Thyroid gland (tissue), 4 donors: ENCODE measurements around the gene COL9A1. TPM values are rescaled to one million over a fixed set of nuclear protein-coding genes. Genes with fewer than 3 reads are reported as not detected.

Experiments
- DNase-seq, 2 donors: peaks; one replicate each; pipeline ENCODE4 v3.0.0-alpha.2; 2019
- H3K27ac ChIP-seq, 3 donors: fragments of 200-600 bp; sonication (generic); 1 replicate in 2 of 3; 2 replicates in 1 of 3; pipeline ENCODE4 v1.5.1; 2016 to 2019; ENCODE audit warnings: mild to moderate bottlenecking in 1 of 3, moderate library complexity in 1 of 3
- H3K27me3 ChIP-seq: fragments of 200-600 bp; sonication (generic); one replicate; pipeline ENCODE4 v1.5.1; 2019
- H3K36me3 ChIP-seq, 2 donors: fragments of 200-600 bp; sonication (generic); one replicate each; pipeline ENCODE4 v1.5.1; 2016 to 2019
- H3K4me1 ChIP-seq, 2 donors: fragments of 200-600 bp; sonication (generic); one replicate each; pipeline ENCODE4 v1.5.1; 2017 to 2019
- H3K4me3 ChIP-seq, 3 donors: fragments of 200-600 bp; sonication (generic); replicated peaks in 1 of 3; 1 replicate in 2 of 3; 2 replicates in 1 of 3; pipeline ENCODE4 v1.5.1; 2016; ENCODE audit warnings: mild to moderate bottlenecking in 1 of 3
- H3K9me3 ChIP-seq: fragments of 200-600 bp; sonication (generic); one replicate; pipeline ENCODE4 v1.5.1; 2017
- CTCF ChIP-seq, 6 experiments: fragments of 200-600 bp in 3 of 6; fragments of 450-650 bp in 3 of 6; sonication (generic) in 3 of 6; IDR thresholded peaks; one replicate each; pipeline ENCODE4 v1.5.1; 2016 to 2019; ENCODE audit warnings: antibody characterized with exemption in 6 of 6, mild to moderate bottlenecking in 2 of 6, inconsistent platforms in 1 of 6, moderate library complexity in 1 of 6
- POLR2A ChIP-seq, 2 donors: fragments of 450-650 bp; IDR thresholded peaks; one replicate each; pipeline ENCODE4 v1.6.1; 2017; ENCODE audit warnings: antibody characterized with exemption in 2 of 2, mild to moderate bottlenecking in 2 of 2, moderate library complexity in 1 of 2
- WGBS, 2 donors: methylation state at CpG; one replicate each; pipeline ENCODE4 v1.1.5; 2017; 5-methylcytosine and 5-hydroxymethylcytosine counted together
- intact Hi-C: fragments of 100-400 bp; cut with DNase I; formaldehyde crosslinking; loops from one replicate; pipeline ENCODE4 v1.15.1; 2023
- total RNA-seq, 4 donors: library from RNA; depleted of rRNA; stranded (reverse); fragments of >200 nt; gene quantifications; one replicate each; pipeline ENCODE4 v1.2.3, GENCODE V29; 2016

The COL9A1 gene
- total RNA-seq, 4 donors from 2014 or later: 0.33 TPM; not detected in 2

- DNase-seq: no peak
- 62 to 64% methylated on average over 2 of the region's 2 CpGs for WGBS, 2 donors
- Histone ChIP-seq H3K36me3 (no peaks in the 10 kb centered on the region), H3K27ac (no peak overlapping the region), H3K4me1 (no peaks in the 10 kb centered on the region), H3K9me3 (no peaks in the 10 kb centered on the region), H3K4me3 (no peak overlapping the region), H3K27me3 (no peaks in the 10 kb centered on the region)
- no peak for TF ChIP-seq CTCF (IDR thresholded peaks at IDR 0.05)
- TF ChIP-seq POLR2A (IDR thresholded peaks at IDR 0.05): no peak
- intact Hi-C loops: no loop called here
Measured at GRCh38 chr6:70266142-70266541, 36.7 kb downstream of the COL9A1 start.

GRCh38 chr6:70264306-70264705 lies 38.6 kb downstream of the COL9A1 start:
- intact Hi-C loops: no loop called here
- no peaks in the 10 kb centered on the region for H3K27me3 ChIP-seq
- no peaks in the 10 kb centered on the region for H3K9me3 ChIP-seq
- TF ChIP-seq CTCF (IDR thresholded peaks at IDR 0.05): no peak
- no peak for TF ChIP-seq POLR2A (IDR thresholded peaks at IDR 0.05)
- no peaks in the 10 kb centered on the region for H3K4me1 ChIP-seq
- no peaks in the 10 kb centered on the region for H3K36me3 ChIP-seq
- H3K27ac ChIP-seq: no peak overlapping the region
- DNase-seq: no peak
- H3K4me3 ChIP-seq: no peak overlapping the region

- 8 to 26% methylated on average over 1 of the region's 1 CpG for WGBS, 2 donors
- H3K9me3 ChIP-seq: no peaks in the 10 kb centered on the region
- intact Hi-C loops: no loop called here
Measured at GRCh38 chr6:70258483-70258882, 44.4 kb downstream of the COL9A1 start.

GRCh38 chr6:70257768-70258273 lies 45.1 kb downstream of the COL9A1 start:
- intact Hi-C loops: no loop called here
- H3K4me1 ChIP-seq: no peaks in the 10 kb centered on the region
- H3K9me3 ChIP-seq: no peaks in the 10 kb centered on the region
- no peaks in the 10 kb centered on the region for H3K27me3 ChIP-seq
- H3K27ac ChIP-seq: no peak overlapping the region
- WGBS, 2 donors: 98% methylated on average over 2 of the region's 2 CpGs
- TF ChIP-seq CTCF (IDR thresholded peaks at IDR 0.05): no peak
- no peak for TF ChIP-seq POLR2A (IDR thresholded peaks at IDR 0.05)
- no peak overlapping the region for H3K4me3 ChIP-seq
- H3K36me3 ChIP-seq: no peaks in the 10 kb centered on the region
- DNase-seq: no peak

More at GRCh38 chr6:70258483-70258882, 44.4 kb downstream of the COL9A1 start:
- no peak for DNase-seq
- Histone ChIP-seq H3K36me3 (no peaks in the 10 kb centered on the region), H3K4me1 (no peaks in the 10 kb centered on the region), H3K27ac (no peak overlapping the region), H3K27me3 (no peaks in the 10 kb centered on the region), H3K4me3 (no peak overlapping the region)
- TF ChIP-seq POLR2A (IDR thresholded peaks at IDR 0.05): no peak
- no peak for TF ChIP-seq CTCF (IDR thresholded peaks at IDR 0.05)

GRCh38 chr6:70254784-70255183 lies 48.1 kb downstream of the COL9A1 start:
- 78 to 84% methylated on average over 2 of the region's 2 CpGs for WGBS, 2 donors
- intact Hi-C loops: no loop called here
- Histone ChIP-seq H3K4me3 (no peak overlapping the region), H3K36me3 (no peaks in the 10 kb centered on the region), H3K27ac (no peak overlapping the region), H3K27me3 (no peaks in the 10 kb centered on the region), H3K4me1 (no peaks in the 10 kb centered on the region), H3K9me3 (no peaks in the 10 kb centered on the region)
- TF ChIP-seq POLR2A (IDR thresholded peaks at IDR 0.05) (no peak), CTCF (IDR thresholded peaks at IDR 0.05) (no peak)
- DNase-seq: no peak
